K562 (cell line): ENCODE measurements around the gene STXBP6. TPM values are rescaled to one million over a fixed set of nuclear protein-coding genes. Genes with fewer than 3 reads are reported as not detected.

Experiments used
- ATAC-seq: fragments of 200-7000 bp; cut with Tn5 transposase; 3 replicates; pipeline ENCODE4 v1.9.1; 2020; ENCODE audit warnings: moderate library complexity
- BruUV-seq: library from RNA; stranded (reverse); fragments of 400-500 nt; replicated peaks from 2 replicates; lab custom pipeline; 2021; lab: Mats Ljungman, UMichigan
- CTCF ChIA-PET: fragments of 300-600 bp; formaldehyde crosslinking; extraction: SDS; loops from one replicate; lab custom pipeline; 2021; ENCODE audit warnings: low intra/inter-chr PET ratio; lab: Yijun Ruan, JAX
- POLR2A ChIA-PET: fragments of 300-600, 350-650 bp; sonication (Branson Sonifier 250); formaldehyde crosslinking; extraction: SDS; loops from one replicate; lab custom pipeline; 2021; ENCODE audit warnings: antibody characterized with exemption, inconsistent platforms; lab: Yijun Ruan, JAX
- DNase-seq, 4 experiments: peaks; one replicate each; pipeline versions ENCODE4 v3.0.0 to v3.0.0-alpha.2; 2011 to 2018; ENCODE audit warnings: low spot score in 3 of 4, mixed read lengths in 3 of 4; ENCODE audit errors: extremely low read depth in 1 of 4
- FAIRE-seq: peaks from 2 replicates; lab custom pipeline; 2011; peaks lifted over from hg19 to GRCh38; lab: Jason Lieb, UNC
- H2AFZ ChIP-seq: 2 replicates; pipeline ENCODE4 v1.6.0; 2011; ENCODE audit warnings: low read depth, low read length, control low read depth, inconsistent platforms
- H3K27ac ChIP-seq: fragments of 200-600 bp; 3 replicates; pipeline ENCODE4 v1.8.0; 2011; ENCODE audit warnings: low read depth, mild to moderate bottlenecking, control low read depth, inconsistent platforms, low read length, moderate library complexity, mixed read lengths; ENCODE audit errors: extremely low read depth
- H3K27me3 ChIP-seq, 2 experiments: fragments of 300-600 bp in 1 of 2; 2 replicates in 1 of 2; 3 replicates in 1 of 2; pipeline versions ENCODE4 v1.6.0 to v1.8.0; 2011; ENCODE audit warnings: inconsistent platforms in 2 of 2, low read length in 2 of 2, mild to moderate bottlenecking in 1 of 2, mixed read lengths in 1 of 2, moderate library complexity in 1 of 2; ENCODE audit not compliant: control insufficient read depth in 2 of 2, insufficient read depth in 2 of 2
- H3K36me3 ChIP-seq: fragments of 300-600 bp; 3 replicates; pipeline ENCODE4 v1.8.0; 2011; ENCODE audit warnings: mild to moderate bottlenecking, low read length, inconsistent platforms; ENCODE audit not compliant: control insufficient read depth, insufficient read depth
- H3K4me1 ChIP-seq, 2 experiments: fragments of 200-600 bp in 1 of 2; replicated peaks in 1 of 2; 2 replicates in 1 of 2; 3 replicates in 1 of 2; pipeline versions ENCODE4 v1.5.1 to v1.8.0; 2011; ENCODE audit warnings: inconsistent platforms in 2 of 2, low read length in 2 of 2, mild to moderate bottlenecking in 1 of 2, mixed read lengths in 1 of 2, moderate library complexity in 1 of 2; ENCODE audit not compliant: control insufficient read depth in 2 of 2, insufficient read depth in 2 of 2
- H3K4me2 ChIP-seq: 2 replicates; pipeline ENCODE4 v1.6.1; 2011; ENCODE audit warnings: low read length, control low read depth, inconsistent platforms, mixed read lengths; ENCODE audit not compliant: insufficient read depth
- H3K4me3 ChIP-seq: fragments of 200-600 bp; sonication (generic), shearing (Covaris generic); 2 replicates; pipeline ENCODE4 v1.5.1; 2016; ENCODE audit warnings: control low read depth, inconsistent platforms
- H3K79me2 ChIP-seq: fragments of 200-600 bp; 3 replicates; pipeline ENCODE4 v1.8.0; 2011; ENCODE audit warnings: low read length, inconsistent platforms; ENCODE audit not compliant: control insufficient read depth, insufficient read depth
- H3K9ac ChIP-seq, 2 experiments: 2 replicates each; pipeline versions ENCODE4 v1.6.0 to v1.6.1; 2011; ENCODE audit warnings: low read depth in 2 of 2, low read length in 2 of 2, control low read depth in 1 of 2, inconsistent platforms in 1 of 2, mild to moderate bottlenecking in 1 of 2, mixed read lengths in 1 of 2; ENCODE audit not compliant: insufficient read depth in 1 of 2
- H3K9me1 ChIP-seq: one replicate; pipeline ENCODE4 v1.6.0; 2011; ENCODE audit warnings: inconsistent platforms, mild to moderate bottlenecking, low read length, moderate library complexity; ENCODE audit not compliant: control insufficient read depth, insufficient read depth
- H3K9me3 ChIP-seq: replicated peaks from 2 replicates; pipeline ENCODE4 v1.5.1; 2011; ENCODE audit warnings: low read depth, low read length, inconsistent platforms; ENCODE audit not compliant: control insufficient read depth, insufficient read depth
- H4K20me1 ChIP-seq: replicated peaks from 2 replicates; pipeline ENCODE4 v1.6.1; 2011; ENCODE audit warnings: low read length, inconsistent platforms, mixed read lengths; ENCODE audit not compliant: control insufficient read depth, insufficient read depth
- ATF7 ChIP-seq: fragments of 450-650 bp; IDR thresholded peaks from 2 replicates; pipeline ENCODE4 v1.7.1; 2014; ENCODE audit warnings: mild to moderate bottlenecking, moderate library complexity
- C11orf30 ChIP-seq: fragments of 450-650 bp; IDR thresholded peaks from 2 replicates; pipeline ENCODE4 v1.6.1; 2016; ENCODE audit warnings: low read depth, mild to moderate bottlenecking
- CHAMP1 ChIP-seq: fragments of 450-650 bp; IDR thresholded peaks from 2 replicates; pipeline ENCODE4 v1.6.1; 2016; ENCODE audit warnings: mild to moderate bottlenecking
- HMBOX1 ChIP-seq: sonication (generic); IDR thresholded peaks from 2 replicates; pipeline ENCODE4 v1.6.1; 2016
- JUND ChIP-seq, 2 experiments: IDR thresholded peaks; 2 replicates in 1 of 2; 3 replicates in 1 of 2; pipeline ENCODE4 v1.6.1; 2011; ENCODE audit warnings: borderline replicate concordance in 2 of 2, low read depth in 2 of 2, low read length in 2 of 2, improper control_type of control experiment in 1 of 2, missing biosample characterization in 1 of 2, missing genetic modification characterization in 1 of 2, missing genetic modification reagents in 1 of 2
- LEF1 ChIP-seq: fragments of 450-650 bp; IDR thresholded peaks from 2 replicates; pipeline ENCODE4 v1.6.1; 2016; ENCODE audit warnings: mild to moderate bottlenecking
- RFX1 ChIP-seq: fragments of 450-650 bp; IDR thresholded peaks from 2 replicates; pipeline ENCODE4 v1.6.1; 2016; ENCODE audit warnings: mild to moderate bottlenecking, moderate library complexity
- TCF7 ChIP-seq: sonication (generic); IDR thresholded peaks from 2 replicates; pipeline ENCODE4 v1.6.1; 2016; ENCODE audit warnings: antibody characterized with exemption, borderline replicate concordance
- ZBTB7A ChIP-seq: IDR thresholded peaks from 2 replicates; pipeline ENCODE4 v1.6.1; 2011; ENCODE audit warnings: low read depth, mild to moderate bottlenecking, low read length, moderate library complexity, borderline replicate concordance; ENCODE audit not compliant: control insufficient read depth
- ZC3H11A ChIP-seq: IDR thresholded peaks from 2 replicates; pipeline ENCODE4 v1.6.1; 2012; ENCODE audit warnings: low read depth, low read length, improper control_type of control experiment
- WGBS: fragments of 100-300 bp; shearing (Covaris generic); methylation state at CpG from one replicate; pipeline ENCODE4 v1.1.6; 2016; ENCODE audit warnings: low coverage, mixed read lengths; ENCODE audit not compliant: insufficient coverage; ENCODE audit errors: missing lambda C conversion rate; 5-methylcytosine and 5-hydroxymethylcytosine counted together
- in situ Hi-C: fragments of 300-500 bp; cut with MboI; formaldehyde crosslinking; loops from 4 replicates; pipeline ENCODE4 v1.15.0; 2018; ENCODE audit warnings: inconsistent platforms, mixed read lengths
- intact Hi-C: fragments of 100-400 bp; cut with micrococcal nuclease; formaldehyde crosslinking; loops from 2 replicates; pipeline ENCODE4 v1.14.2; 2022
- polyA plus RNA-seq, 8 experiments: library from polyadenylated mRNA; depleted of rRNA in 4 of 8; stranded (reverse) in 5 of 8; unstranded in 3 of 8; fragments of >200 nt; fragmentation: Nextera tagmentation in 2 of 8; fragmentation: Illumina TruSeq in 1 of 8; extraction: Ambion mirVana in 2 of 8; extraction: Trizol in 1 of 8; gene quantifications; 2 replicates each; pipeline versions ENCODE4 v1.2.1 to v1.2.3, GENCODE V29; 2011 to 2014; ENCODE audit warnings: inconsistent platforms in 1 of 8, missing spikeins in 1 of 8
- total RNA-seq, 7 experiments: library from RNA; depleted of rRNA in 6 of 7; stranded (reverse); fragments of >200 nt in 6 of 7; fragmentation: Illumina TruSeq in 2 of 7; extraction: Trizol in 2 of 7; gene quantifications; 2 replicates each; pipeline versions ENCODE4 v1.2.1 to v1.2.3, GENCODE V29; 2011 to 2021; ENCODE audit warnings: low replicate concordance in 1 of 7
- TF ChIP-seq, protein P1 (sequence below), 2 experiments: fragments of 450-650 bp in 1 of 2; sonication (generic) in 1 of 2; formaldehyde crosslinking in 1 of 2; IDR thresholded peaks in 1 of 2; conservative IDR thresholded peaks in 1 of 2; 2 replicates each; pipeline versions ENCODE4 v1.6.1 to v1.8.1; 2016 to 2023; ENCODE audit warnings: mild to moderate bottlenecking in 2 of 2, moderate library complexity in 2 of 2, inconsistent platforms in 1 of 2, missing genetic modification reagents in 1 of 2

Gene STXBP6
- total and polyA plus RNA-seq, 9 of the 15 experiments (the other 6 are each of a cell fraction or from before 2014, with no cell fraction given), result 0.27 to 0.89 (median 0.59) TPM

GRCh38 chr14:24978862-24979724 lies 70.9 kb downstream of the STXBP6 start:
- H3K4me2 ChIP-seq, result no peak overlapping the region
- FAIRE-seq, result no peak
- no peak overlapping the region for H3K27ac ChIP-seq
- no peak for ATAC-seq
- whole genome bisulfite sequencing, result 0% methylated on average over 2 of the region's 2 CpGs
- intact Hi-C loops (no loop called here), in situ Hi-C loops (no loop called here)
- no peaks in the 10 kb centered on the region for H4K20me1 ChIP-seq
- CTCF ChIA-PET, result no interaction called here
- H3K9me1 ChIP-seq, result no peaks in the 10 kb centered on the region
- BruUV-seq, result no TSS peak
- H2AFZ ChIP-seq, result no peak overlapping the region
- no peaks in the 10 kb centered on the region for H3K79me2 ChIP-seq
- DNase-seq, result peak in 1 of 4 experiments; percentile 19
- H3K4me3 ChIP-seq, result no peak overlapping the region
- no peaks in the 10 kb centered on the region for H3K36me3 ChIP-seq
- no peaks in the 10 kb centered on the region for H3K9me3 ChIP-seq
- H3K27me3 ChIP-seq, result no peaks in the 10 kb centered on the region
- POLR2A ChIA-PET, result interaction anchor here (0.7 kb wide), 1 partner anchor 126 kb away, joined by 3 read pairs; no protein-coding TSS in a partner anchor
- no peak overlapping the region for H3K9ac ChIP-seq
- H3K4me1 ChIP-seq, result peaks cover 0 to 8% of the 10 kb centered on the region in 2 experiments; a peak in 2 of 5 replicates
- TF ChIP-seq JUND (IDR thresholded peaks at IDR 0.05; ENCODE audit: borderline replicate concordance, low read depth, low read length), result peak; percentile 52; the same call in 1 of the 2 replicates
- TF ChIP-seq JUND (tag; IDR thresholded peaks at IDR 0.05; ENCODE audit: borderline replicate concordance, low read depth, low read length), result peak; percentile 68; the same call in 1 of the 3 replicates
- no peak for TF ChIP-seq CHAMP1
- no peak for TF ChIP-seq ZC3H11A
- no peak for TF ChIP-seq RFX1
- TF ChIP-seq C11orf30, result no peak
- TF ChIP-seq ATF7, result 0 out of 2 replicates have a peak, but pooled peaks have one; percentile 40
- peak; percentile 78 for TF ChIP-seq HMBOX1
- 0 out of 2 replicates have a peak, but pooled peaks have one; percentile 56 for TF ChIP-seq TCF7
- TF ChIP-seq, protein P1, sequence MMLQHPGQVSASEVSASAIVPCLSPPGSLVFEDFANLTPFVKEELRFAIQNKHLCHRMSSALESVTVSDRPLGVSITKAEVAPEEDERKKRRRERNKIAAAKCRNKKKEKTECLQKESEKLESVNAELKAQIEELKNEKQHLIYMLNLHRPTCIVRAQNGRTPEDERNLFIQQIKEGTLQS (IDR thresholded peaks at IDR 0.05), result peak; percentile 64; the same call in 1 of the 2 replicates
- TF ChIP-seq, protein P1 (CRISPR knock-in tag; conservative IDR thresholded peaks at IDR 0.05), result no peak
- TF ChIP-seq LEF1, result 0 out of 2 replicates have a peak, but pooled peaks have one; percentile 26
- TF ChIP-seq ZBTB7A, result no peak
